GM21737 (cell line): ENCODE results near the gene OR10A4.
"Not testable (repeated sequence)": the region's sequence is repeated elsewhere in the genome, so short reads cannot be mapped to it uniquely, and the experiment has no call there.

ENCODE experiments used
- ATAC-seq: cut with Tn5 transposase; IDR thresholded peaks from one replicate; pipeline ENCODE4 v1.9.1; 2021; ENCODE audit warnings: mild to moderate bottlenecking, moderate library complexity; ENCODE audit not compliant: unreplicated experiment

Gene OR10A4, protein sequence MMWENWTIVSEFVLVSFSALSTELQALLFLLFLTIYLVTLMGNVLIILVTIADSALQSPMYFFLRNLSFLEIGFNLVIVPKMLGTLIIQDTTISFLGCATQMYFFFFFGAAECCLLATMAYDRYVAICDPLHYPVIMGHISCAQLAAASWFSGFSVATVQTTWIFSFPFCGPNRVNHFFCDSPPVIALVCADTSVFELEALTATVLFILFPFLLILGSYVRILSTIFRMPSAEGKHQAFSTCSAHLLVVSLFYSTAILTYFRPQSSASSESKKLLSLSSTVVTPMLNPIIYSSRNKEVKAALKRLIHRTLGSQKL

DNA sequence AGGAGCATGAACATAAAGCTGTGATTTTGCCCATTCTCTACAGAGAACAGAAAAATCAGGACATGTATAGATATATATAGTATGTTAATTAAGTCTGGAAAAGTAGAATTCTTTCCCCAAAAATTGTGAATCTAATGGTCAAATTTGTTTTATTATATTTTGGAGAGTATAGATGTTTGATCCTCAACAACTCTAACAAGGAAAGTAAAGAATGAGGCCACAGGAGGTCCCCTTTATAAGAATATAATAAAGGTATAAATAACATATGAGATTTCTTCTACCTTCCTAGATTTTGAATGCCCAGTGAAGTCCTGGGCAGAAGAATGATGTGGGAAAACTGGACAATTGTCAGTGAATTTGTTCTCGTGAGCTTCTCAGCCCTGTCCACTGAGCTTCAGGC is at the start of gene OR10A4:
Gene OR10A4 (plus strand): TSS at position 301 of the 400 bp plus-strand sequence. CDS start 23 bp downstream, at position 324.
- ATAC-seq: no peak

DNA sequence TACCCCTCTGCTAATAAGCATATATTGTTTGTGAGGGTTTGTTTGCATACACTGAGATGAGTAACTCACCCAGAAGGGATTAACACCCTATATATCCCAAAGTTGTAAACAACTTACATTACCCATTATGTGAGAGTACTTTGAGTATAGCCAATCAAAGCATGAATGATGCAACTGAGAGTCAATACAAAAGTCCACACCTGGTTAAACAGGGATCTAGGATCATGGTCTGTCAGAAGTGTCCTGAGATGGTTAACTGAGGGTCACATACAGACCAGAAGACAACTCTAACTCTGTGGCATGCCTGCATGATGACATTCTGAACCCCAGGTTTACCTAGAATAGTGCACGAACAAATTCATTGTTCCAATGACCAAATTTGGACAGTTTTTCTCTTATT is 48.3 kb upstream of the OR10A4 start:
- ATAC-seq: no peak

- no peak for ATAC-seq
Measured at GRCh38 chr11:6833356-6833755, 43.1 kb upstream of the OR10A4 start.

DNA sequence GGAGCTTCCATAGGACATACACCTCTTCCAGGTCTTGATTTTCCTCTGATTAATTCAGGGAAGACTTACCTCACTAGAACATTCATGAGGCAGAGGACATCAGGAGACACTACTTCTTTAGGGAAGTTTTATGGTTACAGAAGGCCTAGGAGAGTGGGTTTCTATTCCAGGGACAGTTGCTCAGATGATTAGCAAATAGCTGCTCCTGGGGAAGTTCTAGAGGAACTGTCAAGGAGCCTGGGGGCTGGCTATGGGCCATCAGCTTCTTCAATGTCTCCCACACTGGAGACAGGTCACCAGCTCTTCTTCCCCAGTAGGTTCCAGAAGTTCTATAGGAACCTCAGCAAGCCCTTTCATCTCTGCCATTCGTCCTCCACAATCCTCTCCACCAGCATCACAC is 42.4 kb upstream of the OR10A4 start:
- no peak for ATAC-seq

- no peak for ATAC-seq
Measured at GRCh38 chr11:6841694-6842093, 34.7 kb upstream of the OR10A4 start.

DNA sequence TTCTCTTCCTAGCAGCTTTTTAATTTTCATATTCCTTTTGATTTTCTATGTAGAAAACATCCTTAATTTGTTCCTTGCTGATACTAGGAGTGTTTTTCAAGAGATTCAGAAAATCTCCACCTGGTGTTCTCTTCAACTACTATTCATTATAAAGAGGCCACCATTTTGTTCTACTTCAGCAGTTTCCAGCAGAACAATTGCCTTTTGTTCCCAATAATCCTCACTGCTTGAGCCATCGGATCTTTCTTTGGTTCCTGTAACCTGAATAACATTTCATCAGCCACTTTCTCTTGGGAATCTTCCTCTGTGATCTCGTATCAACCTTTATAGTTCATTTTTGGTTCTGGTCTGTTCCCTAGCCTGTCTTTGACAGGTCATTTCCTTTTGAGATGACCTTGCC is 32.8 kb upstream of the OR10A4 start:
- no peak for ATAC-seq

DNA sequence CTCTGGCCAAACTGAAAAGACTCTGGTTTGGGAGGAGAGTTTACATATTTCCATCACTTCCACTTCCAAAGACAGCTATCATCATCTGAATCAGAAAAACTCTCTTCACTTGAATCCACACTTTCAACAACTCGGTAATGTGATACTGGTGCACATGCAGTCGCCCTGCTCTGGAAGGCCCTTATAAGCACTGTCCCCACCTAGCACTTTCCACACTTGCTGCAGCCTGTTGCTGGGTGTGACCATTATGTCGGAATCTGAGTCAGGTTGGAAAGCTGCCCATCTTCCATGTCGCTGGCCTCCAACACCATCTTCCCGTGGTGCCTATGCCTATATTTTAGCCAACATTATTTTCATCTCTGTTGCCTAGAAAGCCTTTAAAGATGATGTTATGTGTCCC is 32.1 kb upstream of the OR10A4 start:
- no peak for ATAC-seq

DNA sequence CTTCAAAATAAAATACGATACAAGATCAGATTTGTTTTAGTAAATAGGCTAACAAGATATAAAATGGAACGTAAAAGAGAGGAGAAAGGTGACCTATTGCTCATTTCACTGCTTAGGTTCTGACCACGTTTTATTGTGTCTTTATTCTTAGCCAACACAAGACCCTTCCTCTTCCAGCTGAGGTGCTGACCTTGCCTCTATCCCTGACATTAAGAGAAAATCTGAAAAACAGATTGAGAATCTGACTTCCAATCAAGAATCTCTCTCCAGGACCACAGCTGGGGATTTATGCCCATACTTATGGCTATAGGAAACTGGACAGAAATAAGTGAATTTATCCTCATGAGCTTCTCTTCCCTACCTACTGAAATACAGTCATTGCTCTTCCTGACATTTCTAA is 31.0 kb upstream of the OR10A4 start, which contains the start of gene OR10A5:
Gene OR10A5 (plus strand): TSS at position 301 of the 400 bp plus-strand sequence. CDS start 0 bp downstream, at position 301.
- ATAC-seq: no peak

DNA sequence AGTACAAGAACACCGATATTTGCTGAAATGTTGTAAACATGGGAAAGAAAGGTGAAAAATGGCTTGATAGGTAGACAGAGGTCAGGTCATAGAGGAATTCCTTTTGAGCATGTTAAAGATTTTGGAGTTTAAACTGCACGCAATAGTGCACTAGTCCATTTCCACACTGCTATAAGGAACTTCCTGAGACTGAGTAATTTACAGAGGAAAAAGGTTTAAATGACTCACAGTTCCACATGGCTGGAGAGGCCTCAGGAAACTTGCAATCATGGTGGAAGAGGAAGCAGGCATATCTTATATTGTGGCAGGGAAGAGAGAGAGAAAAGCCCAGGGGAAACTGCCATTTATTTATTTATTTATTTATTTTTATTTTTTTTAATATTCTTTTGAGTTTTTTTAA is 25.9 kb upstream of the OR10A4 start:
- ATAC-seq: no peak

GRCh38 chr11:6854801-6855200 is 21.6 kb upstream of the OR10A4 start:
- not testable (repeated sequence) for ATAC-seq

- no peak for ATAC-seq
Measured at GRCh38 chr11:6855971-6856541, 20.4 kb upstream of the OR10A4 start.

- ATAC-seq: no peak
Measured at GRCh38 chr11:6856871-6857270, 19.6 kb upstream of the OR10A4 start.

- no peak for ATAC-seq
Measured at GRCh38 chr11:6862961-6863360, 13.5 kb upstream of the OR10A4 start, which contains the start of gene OR10A2. Gene OR10A2, plus strand, starts transcription at chr11:6863057. Its CDS starts 6,698 bp downstream, at chr11:6869755.

DNA sequence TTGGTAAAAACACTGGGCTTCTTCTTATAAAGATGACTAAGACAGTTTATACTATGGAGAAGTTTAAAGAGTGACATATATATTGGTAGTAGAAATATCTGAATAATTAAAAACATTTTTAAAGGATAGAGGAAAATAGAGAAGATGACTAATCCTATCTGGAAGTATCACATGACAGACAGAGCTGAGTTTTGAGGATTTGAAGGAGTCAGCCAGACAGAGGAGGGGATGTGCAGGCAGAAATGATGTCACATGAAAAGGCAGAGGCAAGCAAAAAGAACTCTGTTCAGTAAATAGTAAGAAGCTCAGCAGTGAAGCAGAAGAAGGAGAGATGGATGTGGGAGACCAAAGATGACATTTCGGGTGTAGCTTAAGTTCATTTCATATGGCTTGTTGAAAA is 12.0 kb upstream of the OR10A4 start:
- ATAC-seq: no peak

- ATAC-seq: no peak
Measured at GRCh38 chr11:6871278-6871677, 5.1 kb upstream of the OR10A4 start.

DNA sequence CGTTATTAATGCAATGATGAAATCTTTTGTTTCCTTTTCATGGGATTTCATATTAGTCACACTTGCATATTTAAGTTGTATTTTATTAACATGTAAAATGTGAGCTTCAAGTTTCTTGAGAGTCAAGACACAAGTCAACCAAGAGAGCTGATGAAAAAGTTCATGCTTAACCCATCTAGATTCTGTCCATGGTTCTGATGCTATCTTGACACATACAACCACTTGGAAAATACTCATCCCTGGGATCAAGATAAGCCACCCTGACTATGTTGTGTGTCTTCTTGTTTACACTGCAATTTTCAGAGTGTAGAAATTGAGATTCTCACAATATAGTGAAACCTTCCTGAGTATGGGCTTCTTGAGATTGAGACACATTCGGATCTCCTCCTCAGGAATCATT is 664 bp upstream of the OR10A4 start:
- ATAC-seq: no peak

DNA sequence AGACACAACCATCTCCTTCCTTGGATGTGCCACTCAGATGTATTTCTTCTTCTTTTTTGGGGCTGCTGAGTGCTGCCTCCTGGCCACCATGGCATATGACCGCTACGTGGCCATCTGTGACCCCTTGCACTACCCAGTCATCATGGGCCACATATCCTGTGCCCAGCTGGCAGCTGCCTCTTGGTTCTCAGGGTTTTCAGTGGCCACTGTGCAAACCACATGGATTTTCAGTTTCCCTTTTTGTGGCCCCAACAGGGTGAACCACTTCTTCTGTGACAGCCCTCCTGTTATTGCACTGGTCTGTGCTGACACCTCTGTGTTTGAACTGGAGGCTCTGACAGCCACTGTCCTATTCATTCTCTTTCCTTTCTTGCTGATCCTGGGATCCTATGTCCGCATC is 489 bp downstream of the OR10A4 start:
- no peak for ATAC-seq

GRCh38 chr11:6882751-6883150 is 6.3 kb downstream of the OR10A4 start:
- no peak for ATAC-seq

GRCh38 chr11:6887711-6888110 is 11.3 kb downstream of the OR10A4 start:
- ATAC-seq: not testable (repeated sequence)

DNA sequence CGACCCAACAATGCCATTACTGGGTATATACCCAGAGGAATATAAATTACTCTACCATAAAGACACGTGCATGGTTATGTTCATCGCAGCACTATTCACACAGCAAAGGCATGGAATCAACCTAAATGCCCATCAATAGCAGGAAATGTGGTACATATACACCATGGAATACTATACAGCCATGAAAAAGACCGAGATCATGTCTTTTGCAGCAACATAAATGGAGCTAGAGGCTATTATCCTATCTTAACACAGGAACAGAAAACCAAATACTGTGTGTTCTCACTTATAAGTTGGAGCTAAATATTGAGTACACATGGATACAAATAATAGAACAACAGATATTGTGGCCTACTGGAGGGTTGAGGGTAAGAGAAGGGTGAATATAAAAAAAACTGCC is 12.4 kb downstream of the OR10A4 start:
- ATAC-seq: no peak

GRCh38 chr11:6889835-6890234 is 13.4 kb downstream of the OR10A4 start:
- ATAC-seq: no peak

DNA sequence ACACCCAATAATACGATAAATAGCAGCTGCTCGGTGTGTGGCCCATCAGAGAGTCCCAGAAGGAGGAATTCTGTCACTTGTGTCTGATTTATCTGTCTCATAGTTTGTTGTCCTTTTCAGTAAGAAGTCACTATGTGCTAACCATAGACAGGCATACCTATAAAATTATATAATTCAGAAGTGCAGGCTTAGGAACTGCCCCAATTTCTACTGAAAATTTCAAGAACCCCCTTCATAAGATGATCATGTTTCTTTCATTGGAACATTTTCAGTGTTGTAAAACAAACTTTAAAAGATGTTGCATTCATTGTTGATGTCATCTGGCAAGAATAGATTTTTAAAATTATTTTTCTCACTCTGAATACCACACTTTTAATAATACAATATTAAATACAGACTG is 16.0 kb downstream of the OR10A4 start, which contains the start of gene OR2D2:
Gene OR2D2 (minus strand): TSS at position 101 of the 400 bp plus-strand sequence. CDS start 0 bp downstream, at position 101.
- ATAC-seq: no peak
